K562 treated with DMSO at 1 percent for 48 hours (cell line): ENCODE data around the gene TRPC6. TPM values are rescaled to one million over a fixed set of nuclear protein-coding genes. Genes with fewer than 3 reads are reported as not detected.

Experiments
- total RNA-seq: library from RNA; unstranded; fragments of 300-600 nt; gene quantifications from 2 replicates; pipeline ENCODE4 v1.2.3, GENCODE V29; 2022; ENCODE audit warnings: low replicate concordance; ENCODE audit errors: extremely low read depth

TRPC6 gene
- not detected in 2 replicates for total RNA-seq

GRCh38 chr11:101583251-101584128 lies at the start of gene TRPC6:
Gene TRPC6, minus strand, starts transcription at chr11:101584007. Its CDS starts 504 bp downstream, at chr11:101583503.

